ENCODE results near the gene TRIM60. TPM values are rescaled to one million over a fixed set of nuclear protein-coding genes. Genes with fewer than 3 reads are reported as not detected.
"Not testable (repeated sequence)": the region's sequence is repeated elsewhere in the genome, so short reads cannot be mapped to it uniquely, and the experiment has no call there.

TRIM60 gene
- not detected for total RNA-seq

GRCh38 chr4:165031436-165032211, at the start of gene TRIM60:
Gene TRIM60, plus strand, starts transcription at chr4:165031999. Its CDS starts 8,074 bp downstream, at chr4:165040073.
- no peak for ATAC-seq
- intact Hi-C loops (cut with DNase I) = no loop called here

GRCh38 chr4:164989471-164989870, 42.3 kb upstream of the TRIM60 start:
- DNase-seq (ENCODE audit: low spot score) (no peak), ATAC-seq (no peak)
- intact Hi-C loops (cut with DNase I) = no loop called here

More at GRCh38 chr4:165031436-165032211, at the start of gene TRIM60:
- DNase-seq (ENCODE audit: low spot score) = no peak

GRCh38 chr4:164990786-164991185, 41.0 kb upstream of the TRIM60 start:
- ATAC-seq; DNase-seq (ENCODE audit: low spot score); intact Hi-C loops (cut with DNase I): not testable (repeated sequence)

GRCh38 chr4:164996123-164996522, 35.7 kb upstream of the TRIM60 start:
- DNase-seq (ENCODE audit: low spot score); intact Hi-C loops (cut with DNase I); ATAC-seq: not testable (repeated sequence)

DNA sequence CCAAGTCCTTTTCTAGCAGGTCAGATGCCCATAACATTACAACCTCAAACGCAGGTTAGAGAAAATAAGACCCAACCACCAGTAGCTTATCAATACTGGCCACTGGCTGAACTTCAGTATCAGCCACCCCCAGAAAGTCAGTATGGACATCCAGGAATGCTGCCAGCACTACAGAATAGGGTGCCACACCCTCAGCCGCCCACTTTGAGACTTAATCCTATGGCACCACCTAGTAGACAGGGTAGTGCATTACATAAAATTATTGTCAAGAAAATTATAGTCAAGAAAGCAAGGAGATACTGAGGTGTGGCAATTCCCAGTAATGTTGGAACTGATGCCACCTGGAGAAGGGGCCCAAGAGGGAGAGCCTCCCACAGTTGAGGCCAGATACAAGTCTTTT, 34.5 kb upstream of the TRIM60 start:
- intact Hi-C loops (cut with DNase I) = no loop called here
- ATAC-seq (no peak), DNase-seq (ENCODE audit: low spot score) (no peak)

DNA sequence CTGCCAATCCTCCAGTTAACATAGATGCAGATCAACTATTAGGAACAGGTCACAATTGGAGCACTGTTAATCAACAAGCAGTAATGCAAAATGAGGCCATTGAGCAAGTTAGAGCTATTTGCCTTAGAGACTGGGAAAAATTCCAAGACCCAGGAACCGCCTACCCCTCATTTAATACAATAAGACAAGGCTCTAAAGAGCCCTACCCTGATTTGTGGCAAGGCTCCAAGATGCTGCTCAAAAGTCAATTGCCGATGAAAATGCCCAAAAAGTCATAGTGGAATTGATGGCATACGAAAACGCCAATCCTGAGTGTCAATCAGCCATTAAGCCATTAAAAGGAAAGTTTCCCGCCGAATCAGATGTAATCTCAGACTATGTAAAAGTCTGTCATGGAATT, 33.9 kb upstream of the TRIM60 start:
- intact Hi-C loops (cut with DNase I) = no loop called here
- no peak for ATAC-seq
- no peak for DNase-seq (ENCODE audit: low spot score)

GRCh38 chr4:164998526-164999080, 33.2 kb upstream of the TRIM60 start:
- DNase-seq (ENCODE audit: low spot score); ATAC-seq; intact Hi-C loops (cut with DNase I): not testable (repeated sequence)

DNA sequence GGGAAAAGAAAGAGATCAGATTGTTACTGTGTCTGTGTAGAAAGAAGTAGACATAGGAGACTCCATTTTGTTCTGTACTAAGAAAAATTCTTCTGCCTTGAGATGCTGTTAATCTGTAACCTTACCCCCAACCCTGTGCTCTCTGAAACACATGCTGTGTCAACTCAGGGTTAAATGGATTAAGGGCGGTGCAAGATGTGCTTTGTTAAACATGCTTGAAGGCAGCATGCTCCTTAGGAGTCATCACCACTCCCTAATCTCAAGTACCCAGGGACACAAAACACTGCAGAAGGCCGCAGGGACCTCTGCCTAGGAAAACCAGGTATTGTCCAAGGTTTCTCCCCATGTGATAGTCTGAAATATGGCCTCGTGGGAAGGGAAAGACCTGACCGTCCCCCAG, 29.8 kb upstream of the TRIM60 start:
- intact Hi-C loops (cut with DNase I); DNase-seq (ENCODE audit: low spot score); ATAC-seq: not testable (repeated sequence)

GRCh38 chr4:165005352-165005925, 26.4 kb upstream of the TRIM60 start:
- DNase-seq (ENCODE audit: low spot score) (no peak), ATAC-seq (no peak)
- intact Hi-C loops (cut with DNase I) = no loop called here

DNA sequence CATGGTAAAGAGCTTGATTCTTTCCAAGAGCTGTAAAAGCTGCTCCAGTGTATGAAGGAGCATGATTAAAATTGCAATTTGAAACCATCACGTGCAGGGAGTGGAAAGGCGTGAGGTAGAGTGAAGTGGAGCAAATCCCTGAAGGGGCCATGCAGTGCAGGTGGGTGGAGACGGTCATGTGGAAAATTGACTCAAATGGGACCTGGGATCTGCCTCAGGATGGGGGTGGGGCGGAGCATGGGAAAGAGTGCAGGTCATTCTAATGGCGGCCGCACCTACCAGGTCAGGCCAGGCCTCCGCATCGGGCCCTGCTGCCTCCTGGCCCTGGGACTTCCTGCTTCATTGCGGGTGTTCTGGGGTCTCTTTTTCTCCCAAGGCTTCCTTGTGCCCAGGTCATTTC, 25.3 kb upstream of the TRIM60 start:
- intact Hi-C loops (cut with DNase I) = no loop called here
- DNase-seq (ENCODE audit: low spot score) = no peak
- ATAC-seq = no peak

DNA sequence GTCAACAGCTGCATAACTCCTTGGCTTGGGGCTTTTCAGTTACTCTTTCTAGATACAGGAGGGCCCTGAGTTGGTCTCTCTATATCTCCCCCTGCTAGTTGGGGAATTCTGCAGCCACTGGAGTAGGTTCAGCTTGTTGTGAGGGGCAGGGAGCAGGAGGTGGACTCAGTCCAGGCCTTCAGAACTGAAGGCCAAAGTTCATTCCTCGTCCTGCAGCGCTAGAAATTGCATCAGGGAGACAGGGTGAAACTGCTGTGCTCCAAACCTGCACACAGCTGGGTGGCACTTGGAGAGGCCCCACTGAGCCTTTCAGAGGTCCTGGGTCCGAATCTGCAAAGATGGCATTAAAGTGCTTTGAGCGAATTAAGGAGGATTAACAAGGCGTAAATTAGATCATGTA, 24.9 kb upstream of the TRIM60 start:
- ATAC-seq = no peak
- DNase-seq (ENCODE audit: low spot score) = no peak
- intact Hi-C loops (cut with DNase I) = no loop called here

GRCh38 chr4:165009493-165010227, 22.1 kb upstream of the TRIM60 start:
- ATAC-seq (no peak), DNase-seq (ENCODE audit: low spot score) (no peak)
- intact Hi-C loops (cut with DNase I) = no loop called here

- intact Hi-C loops (cut with DNase I) = no loop called here
- no peak for ATAC-seq
- DNase-seq (ENCODE audit: low spot score) = no peak
Observed at GRCh38 chr4:165010487-165010886, 21.3 kb upstream of the TRIM60 start.

DNA sequence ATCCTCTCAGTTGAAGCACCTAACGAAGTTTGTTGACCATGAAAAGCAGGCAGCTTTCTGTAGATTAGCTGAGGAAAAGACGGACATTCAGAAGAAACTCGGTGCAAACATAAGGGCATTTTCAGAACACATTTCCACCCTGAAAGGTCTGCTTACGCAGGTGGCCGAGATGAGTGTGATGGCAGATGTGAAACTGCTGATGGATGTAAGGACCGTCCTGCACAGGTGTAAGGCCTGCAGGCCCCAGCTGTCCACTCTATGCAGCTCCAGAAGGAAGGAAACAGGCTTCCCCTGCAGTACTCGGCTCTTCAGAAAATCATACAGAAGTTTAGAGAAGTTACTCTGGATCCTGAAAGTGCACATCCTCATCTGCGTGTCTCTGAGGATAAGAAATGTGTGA, 20.8 kb upstream of the TRIM60 start:
- no peak for ATAC-seq
- DNase-seq (ENCODE audit: low spot score) = no peak
- intact Hi-C loops (cut with DNase I) = no loop called here

GRCh38 chr4:165011403-165011802, 20.4 kb upstream of the TRIM60 start:
- DNase-seq (ENCODE audit: low spot score) (no peak), ATAC-seq (no peak)
- intact Hi-C loops (cut with DNase I) = no loop called here

GRCh38 chr4:165013691-165014090, 18.1 kb upstream of the TRIM60 start:
- DNase-seq (ENCODE audit: low spot score) (no peak), ATAC-seq (no peak)
- intact Hi-C loops (cut with DNase I) = no loop called here

- ATAC-seq (no peak), DNase-seq (ENCODE audit: low spot score) (no peak)
- intact Hi-C loops (cut with DNase I) = no loop called here
Observed at GRCh38 chr4:165016971-165017370, 14.8 kb upstream of the TRIM60 start.

DNA sequence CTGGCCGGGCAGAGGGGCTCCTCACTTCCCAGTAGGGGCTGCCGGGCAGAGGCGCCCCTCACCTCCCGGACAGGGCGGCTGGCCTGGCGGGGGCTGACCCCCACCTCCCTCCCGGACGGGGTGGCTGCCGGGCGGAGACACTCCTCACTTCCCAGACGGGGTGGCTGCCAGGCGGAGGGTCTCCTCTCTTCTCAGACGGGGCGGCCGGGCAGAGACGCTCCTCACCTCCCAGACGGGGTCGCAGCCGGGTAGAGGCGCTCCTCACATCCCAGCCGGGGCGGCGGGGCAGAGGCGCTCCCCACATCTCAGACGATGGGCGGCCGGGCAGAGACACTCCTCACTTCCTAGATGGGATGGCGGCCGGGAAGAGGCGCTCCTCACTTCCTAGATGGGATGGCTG, 11.8 kb upstream of the TRIM60 start:
- DNase-seq (ENCODE audit: low spot score); ATAC-seq; intact Hi-C loops (cut with DNase I): not testable (repeated sequence)

DNA sequence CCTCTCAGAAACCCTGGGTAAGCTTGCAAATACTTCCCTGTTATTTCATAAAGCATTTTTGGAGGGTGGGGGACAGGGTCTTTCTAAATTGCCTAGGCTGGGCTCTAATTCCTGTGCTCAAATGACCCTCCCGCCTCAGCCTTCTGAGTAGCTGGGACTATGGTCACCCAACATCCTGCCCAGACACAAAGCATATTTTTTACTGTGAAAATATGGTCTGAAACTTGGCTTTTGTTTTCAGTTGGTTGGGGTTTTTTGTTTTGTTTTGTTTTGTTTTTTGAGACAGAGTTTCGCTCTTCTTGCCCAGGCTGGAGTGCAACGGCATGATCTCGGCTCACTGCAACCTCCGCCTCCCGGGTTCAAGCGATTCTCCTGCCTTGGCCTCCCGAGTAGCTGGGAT, 6.0 kb upstream of the TRIM60 start:
- DNase-seq (ENCODE audit: low spot score); ATAC-seq; intact Hi-C loops (cut with DNase I): not testable (repeated sequence)

Measured in sciatic nerve (tissue), 2 donors.